ENCODE results near the gene ARHGAP26.

The ARHGAP26 gene

DNA sequence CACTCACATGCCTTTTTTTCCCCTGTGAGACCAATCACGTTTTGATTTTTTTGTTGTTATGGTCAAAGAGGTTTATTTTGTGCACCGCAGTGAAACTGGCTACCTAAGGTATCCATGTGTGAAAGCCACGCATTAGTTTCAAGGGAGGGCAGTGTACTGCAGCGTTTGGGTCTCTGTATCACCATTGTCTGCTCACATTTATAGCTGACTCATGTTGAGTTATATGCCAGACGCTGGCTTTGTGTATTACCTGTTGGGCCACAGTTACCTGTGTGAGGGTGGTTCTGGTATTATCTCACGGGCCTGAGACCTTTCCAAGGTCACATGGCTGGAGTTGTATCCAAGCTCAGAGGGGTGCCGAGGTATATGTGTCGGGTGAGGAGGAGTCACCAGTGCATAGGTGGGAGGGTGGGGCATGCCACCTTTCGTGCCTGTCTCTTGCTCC, 75.8 kb downstream of the ARHGAP26 start:
- DNase-seq (ENCODE audit: extremely low read depth in 1 of 2, low read depth in 1 of 2), result no peak

DNA sequence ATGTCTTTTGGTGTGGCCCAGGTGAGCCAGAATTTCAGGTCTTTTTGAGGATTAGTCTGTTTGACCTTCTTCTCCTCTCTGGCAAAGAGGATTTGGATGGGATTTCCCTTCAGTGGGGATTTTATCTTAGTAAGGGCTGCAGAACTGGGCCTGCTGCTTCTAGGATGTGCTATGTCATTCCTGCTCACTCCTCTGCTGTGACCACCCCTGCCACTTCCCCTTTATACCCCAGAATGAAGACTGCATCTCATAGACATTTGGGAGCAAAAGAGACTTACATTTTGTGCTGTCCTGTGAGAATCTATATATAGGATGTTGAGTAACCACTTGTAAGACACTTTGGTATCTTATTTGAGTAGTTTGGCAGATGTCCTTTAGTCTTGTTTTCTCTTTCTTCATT, 76.2 kb downstream of the ARHGAP26 start:
- DNase-seq (ENCODE audit: extremely low read depth in 1 of 2, low read depth in 1 of 2), result no peak

DNA sequence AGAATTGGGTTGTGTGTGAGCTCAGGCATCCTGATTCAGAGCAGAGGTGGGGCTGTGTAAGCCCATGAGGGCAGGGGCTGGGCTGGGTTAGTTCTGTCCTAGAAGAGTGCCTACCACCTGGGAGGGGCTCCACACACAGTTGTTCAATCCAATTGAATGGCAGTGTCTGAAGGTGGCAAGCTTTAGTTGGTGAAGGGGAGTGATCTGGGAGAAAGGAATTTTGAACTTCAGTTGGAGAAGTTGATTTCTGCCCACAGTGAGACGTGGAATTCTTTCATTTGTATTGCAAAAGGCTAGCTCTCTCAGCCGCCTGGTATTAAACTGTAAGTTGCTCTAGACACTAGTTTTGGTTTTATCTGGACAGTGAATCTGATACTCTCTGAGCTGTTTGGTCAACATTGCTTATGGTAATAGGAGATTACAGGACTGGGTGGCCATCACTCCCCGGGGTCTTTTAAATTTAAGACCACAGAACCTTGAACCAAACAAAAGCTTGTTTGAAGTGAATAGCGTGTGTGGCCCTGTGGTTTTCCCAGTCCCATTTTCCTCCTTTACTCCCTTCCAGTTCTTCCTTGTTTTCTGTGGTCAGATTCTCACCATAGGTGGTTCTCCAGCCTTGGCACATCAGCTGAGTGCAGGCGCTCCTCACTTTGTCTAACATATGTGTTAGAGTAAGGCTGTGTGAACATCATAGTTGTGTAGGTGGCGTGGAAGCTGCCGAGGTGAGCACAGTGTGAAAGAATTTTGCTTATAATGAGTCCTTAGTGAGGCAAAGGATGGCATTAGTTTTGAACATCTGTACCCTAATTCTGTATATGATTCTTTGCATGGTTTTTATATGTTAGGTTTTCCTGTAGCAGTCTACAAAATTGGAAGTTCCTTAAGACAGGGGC, 78.0 kb downstream of the ARHGAP26 start:
- DNase-seq (ENCODE audit: extremely low read depth in 1 of 2, low read depth in 1 of 2), result no peak

DNA sequence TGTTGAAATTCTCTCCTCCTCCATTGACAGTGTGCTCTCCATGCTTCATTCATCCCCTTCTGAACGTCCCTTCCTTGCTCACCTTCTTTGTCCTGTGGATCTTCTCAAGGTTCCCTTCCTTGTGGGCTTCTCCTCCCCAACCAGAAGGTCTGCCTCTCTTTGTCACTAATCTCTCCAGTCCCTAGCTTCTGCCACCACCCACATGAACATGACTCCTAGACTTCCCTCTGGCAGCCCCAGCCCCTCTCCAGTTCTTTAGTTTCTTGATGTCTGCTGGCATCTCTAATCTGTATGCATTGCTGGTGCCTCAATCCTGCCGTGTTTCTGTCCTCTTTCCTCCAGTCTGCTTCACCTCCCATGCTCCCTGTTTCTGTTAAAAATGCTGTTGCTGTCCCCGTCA, 79.3 kb downstream of the ARHGAP26 start:
- no peak for DNase-seq (ENCODE audit: extremely low read depth in 1 of 2, low read depth in 1 of 2)

DNA sequence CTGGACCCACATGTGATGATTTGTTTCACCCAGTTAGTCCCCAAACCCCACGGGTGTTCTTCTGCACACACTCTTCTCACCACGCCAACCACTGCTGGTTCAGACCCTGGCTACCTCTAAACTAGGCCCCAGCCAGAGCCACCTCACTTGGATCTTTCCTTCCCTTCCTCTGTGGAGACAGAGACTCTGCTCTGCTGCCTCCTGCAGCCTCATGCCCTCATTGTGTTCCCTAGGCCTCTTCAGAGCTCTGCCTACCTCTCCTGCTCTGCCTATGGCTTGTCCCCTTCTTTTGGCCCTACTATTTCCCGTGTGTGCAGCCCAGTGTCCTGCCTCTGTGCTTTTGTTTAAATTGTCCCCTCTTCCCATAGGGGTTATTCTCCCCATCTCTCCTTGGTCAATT, 79.7 kb downstream of the ARHGAP26 start:
- no peak for DNase-seq (ENCODE audit: extremely low read depth in 1 of 2, low read depth in 1 of 2)

DNA sequence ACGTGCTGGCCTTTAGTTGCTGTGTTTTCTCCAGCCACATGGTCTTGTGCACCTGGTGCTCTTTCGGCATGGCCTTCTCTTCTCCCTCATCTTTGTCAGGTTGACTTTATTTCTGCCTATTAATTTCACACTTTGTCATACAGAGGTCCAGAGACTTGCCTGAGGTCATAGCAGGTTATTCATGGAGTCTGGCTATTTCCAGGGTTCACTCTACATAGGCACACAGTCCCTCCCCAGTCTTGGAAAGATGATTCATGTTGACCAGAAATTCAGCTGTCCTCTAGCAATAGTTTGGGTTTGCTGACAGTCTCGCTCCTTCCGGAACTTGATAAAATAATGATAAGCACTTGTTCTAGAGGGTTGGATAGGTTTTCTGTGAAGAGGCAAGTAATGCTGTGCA, 81.6 kb downstream of the ARHGAP26 start:
- DNase-seq (ENCODE audit: extremely low read depth in 1 of 2, low read depth in 1 of 2), result no peak

DNA sequence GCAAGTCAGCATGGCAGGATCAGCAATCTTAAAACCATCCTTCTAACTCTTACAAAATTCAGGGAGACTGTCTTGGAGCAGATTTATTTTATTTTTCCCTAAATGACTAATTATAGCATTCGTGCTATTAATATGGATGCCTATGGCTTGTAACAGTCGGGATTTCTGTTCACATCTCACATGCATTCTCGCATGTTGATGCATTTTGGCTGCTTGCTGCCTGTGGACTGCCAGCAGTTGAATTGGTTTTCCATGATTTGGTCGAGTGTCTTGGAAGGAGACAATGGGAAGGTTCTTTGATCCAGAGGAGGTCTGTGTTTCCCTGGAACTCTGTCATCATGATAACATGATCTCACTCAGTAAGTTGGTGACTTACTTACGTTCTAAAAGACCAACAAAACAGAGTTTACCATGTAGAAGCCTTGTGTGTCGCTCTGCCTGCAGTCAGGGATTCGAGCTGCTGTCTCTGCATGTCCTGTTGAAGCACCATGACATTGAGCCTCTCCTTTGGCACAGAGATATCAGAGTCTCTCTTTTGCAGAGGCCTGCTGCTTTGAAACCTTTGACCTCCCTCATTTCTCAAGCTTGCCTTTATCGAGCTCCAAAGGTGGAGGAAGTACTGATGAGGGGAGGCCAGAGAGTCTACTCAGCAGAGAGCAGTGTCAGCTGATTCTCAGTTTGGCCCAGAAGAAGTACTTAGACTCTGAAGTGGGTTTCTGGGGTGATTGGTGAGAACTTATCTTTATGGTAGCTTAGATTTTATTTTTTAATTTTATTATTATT, 82.4 kb downstream of the ARHGAP26 start:
- no peak for DNase-seq (ENCODE audit: extremely low read depth in 1 of 2, low read depth in 1 of 2)

DNA sequence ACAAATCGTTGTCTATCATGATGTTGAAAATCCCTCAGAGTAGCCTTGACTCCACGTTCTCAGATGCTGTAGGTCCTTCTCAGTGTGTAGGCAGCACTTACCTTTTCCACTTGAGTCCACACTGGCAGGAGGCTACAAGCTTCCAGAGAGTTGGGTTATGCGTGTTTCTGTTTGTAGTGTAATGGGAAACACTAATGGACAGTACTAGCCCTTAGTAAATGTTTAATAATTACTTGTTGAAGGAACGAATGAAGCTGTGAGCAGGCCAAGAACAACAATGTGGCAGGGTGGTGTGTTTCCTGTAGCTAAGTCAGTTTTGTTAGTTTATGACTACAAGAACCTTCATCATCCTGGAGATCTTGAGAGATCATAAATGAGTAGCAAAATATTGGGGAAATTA, 83.5 kb downstream of the ARHGAP26 start:
- DNase-seq (ENCODE audit: extremely low read depth in 1 of 2, low read depth in 1 of 2), result no peak

DNA sequence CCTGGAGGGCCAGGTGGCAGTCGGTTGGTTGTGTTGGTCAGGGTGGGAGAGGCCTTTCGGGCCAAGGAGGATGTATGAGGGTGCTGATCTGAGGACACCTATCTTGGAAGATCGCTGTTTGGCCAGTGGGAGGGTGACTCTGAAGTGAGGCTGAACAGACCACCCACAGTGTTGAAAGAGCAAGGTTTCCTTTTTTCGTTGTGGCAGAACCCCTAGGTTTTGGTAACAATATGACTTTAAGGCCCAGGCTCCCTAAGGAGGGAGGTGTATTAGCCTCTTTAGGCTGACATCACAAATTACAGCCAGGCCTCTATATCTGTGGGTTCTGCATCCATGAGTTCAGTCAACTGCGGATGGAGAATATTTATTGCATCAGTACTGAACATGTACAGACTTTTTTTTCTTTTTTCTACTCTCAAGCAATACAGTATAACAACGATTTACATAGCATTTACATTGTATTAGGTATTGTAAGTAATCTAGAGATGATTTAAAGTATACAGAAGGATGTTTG, 86.1 kb downstream of the ARHGAP26 start:
- no peak for DNase-seq (ENCODE audit: extremely low read depth in 1 of 2, low read depth in 1 of 2)

DNA sequence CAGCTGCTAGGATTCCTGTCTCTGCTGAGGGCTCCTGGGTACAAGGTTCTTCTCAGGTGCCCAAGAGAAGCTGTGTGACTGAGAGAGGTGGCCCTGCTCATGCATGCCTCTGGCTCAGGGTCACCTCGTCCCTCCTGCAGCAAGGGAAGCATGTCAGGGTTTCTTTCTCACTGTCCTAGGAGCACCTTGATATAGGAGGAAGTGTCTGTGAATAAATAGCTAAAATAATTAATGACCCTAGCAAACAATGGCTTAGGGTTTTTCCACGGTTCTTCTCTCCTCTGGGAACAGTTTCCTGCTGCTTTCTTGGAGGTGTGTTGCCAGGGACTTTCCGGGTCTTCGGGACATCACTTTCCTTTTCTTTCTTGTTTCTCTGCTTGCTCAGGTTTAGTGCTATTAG, 87.2 kb downstream of the ARHGAP26 start:
- no peak for DNase-seq (ENCODE audit: extremely low read depth in 1 of 2, low read depth in 1 of 2)

DNA sequence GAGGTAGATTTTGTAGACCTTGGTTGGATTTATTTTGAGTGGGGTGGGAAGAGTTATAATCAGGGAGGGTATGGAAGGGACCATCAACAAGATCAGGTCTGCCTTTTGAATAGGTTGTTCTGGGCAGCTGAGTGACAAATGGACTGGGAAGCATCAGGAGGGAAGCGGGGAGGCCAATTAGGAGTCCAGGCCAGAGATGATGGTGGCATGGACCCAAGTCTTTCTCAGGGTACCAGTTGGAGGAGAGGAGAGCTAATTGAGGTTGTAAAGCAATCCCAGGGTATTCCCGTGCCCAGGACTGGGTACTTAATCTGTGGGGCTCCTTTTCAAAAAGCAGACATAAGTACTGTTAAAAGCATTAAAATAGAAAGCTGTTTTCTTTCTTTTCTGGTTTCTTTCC, 88.9 kb downstream of the ARHGAP26 start:
- no peak for DNase-seq (ENCODE audit: extremely low read depth in 1 of 2, low read depth in 1 of 2)

DNA sequence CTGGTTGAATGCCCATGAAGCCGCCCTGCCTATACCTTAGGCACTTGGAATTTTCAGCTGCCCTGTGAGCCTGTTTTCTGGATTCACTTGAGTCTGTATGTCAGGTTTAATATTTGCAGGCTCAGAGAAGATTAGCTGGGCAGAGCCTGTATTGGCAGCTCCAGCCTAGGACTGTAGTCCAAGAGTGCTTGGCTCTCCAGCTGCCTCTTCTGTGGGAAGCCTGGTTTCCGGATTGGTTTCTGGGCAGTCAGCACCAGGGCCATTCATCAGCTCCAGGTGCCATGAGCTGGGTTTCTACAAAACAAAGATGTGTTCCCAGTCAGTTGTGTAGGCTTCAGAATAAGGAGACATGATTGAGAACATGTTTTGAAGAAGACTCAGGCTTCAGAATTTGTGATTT, 90.1 kb downstream of the ARHGAP26 start:
- no peak for DNase-seq (ENCODE audit: extremely low read depth in 1 of 2, low read depth in 1 of 2)

DNA sequence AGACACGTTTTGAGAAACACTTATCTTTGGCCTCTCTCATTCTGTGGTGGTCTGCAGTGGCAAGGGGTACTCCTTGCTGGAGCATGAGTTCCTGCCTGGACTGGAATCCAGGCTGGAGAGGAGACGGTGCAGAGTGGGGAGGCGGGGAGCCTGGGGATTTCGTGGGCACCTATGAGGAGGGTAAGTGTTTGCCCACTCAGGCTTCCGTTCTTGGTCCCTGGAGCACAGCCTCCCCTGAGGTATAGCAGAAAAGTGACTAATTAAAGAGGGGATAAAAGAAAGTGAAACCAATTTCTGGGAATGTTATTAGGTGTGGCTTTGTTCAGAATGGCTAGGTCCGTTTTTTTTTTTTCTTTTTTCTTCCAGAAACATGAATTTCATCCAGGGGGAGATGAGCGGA, 90.8 kb downstream of the ARHGAP26 start:
- DNase-seq (ENCODE audit: extremely low read depth in 1 of 2, low read depth in 1 of 2), result no peak

DNA sequence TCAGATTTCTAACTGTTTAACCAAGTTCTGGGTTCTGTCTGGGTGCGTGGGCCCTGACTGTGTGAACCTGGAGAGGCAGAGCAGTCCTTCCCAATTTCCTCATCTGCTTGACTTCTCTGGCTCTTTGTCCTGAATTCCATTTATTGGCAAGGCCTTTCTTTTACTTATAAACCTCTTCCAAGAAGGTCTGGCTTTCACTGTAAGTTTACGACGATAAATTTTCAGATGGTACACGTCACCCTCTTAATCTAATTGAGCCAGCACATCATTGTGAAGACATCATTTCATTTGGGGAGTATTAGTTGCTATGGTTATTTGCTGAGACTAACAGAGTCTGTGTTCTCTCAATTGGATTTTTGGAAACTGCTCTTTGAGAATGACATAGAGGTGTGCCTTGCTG, 92.4 kb downstream of the ARHGAP26 start:
- DNase-seq (ENCODE audit: extremely low read depth in 1 of 2, low read depth in 1 of 2), result no peak

DNA sequence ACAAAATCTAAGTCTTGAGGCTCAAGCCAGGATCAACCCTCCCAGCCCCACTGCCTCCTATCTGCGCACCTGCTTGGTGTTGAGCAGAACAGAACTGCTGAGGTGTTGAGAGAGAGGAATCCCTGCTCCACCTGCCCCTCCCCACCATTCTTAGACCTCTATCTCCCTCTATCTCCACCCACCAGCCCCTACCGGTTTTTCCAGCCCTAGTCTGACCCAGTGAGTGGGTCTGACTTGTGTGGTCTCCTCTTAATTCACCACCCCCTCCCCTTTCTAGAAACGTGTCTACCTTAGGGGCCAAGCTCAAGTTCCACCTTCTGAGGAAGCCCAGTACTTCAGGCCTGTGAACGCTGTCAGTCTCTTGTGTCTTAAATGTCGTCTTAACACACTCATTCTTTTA, 93.7 kb downstream of the ARHGAP26 start:
- DNase-seq (ENCODE audit: extremely low read depth in 1 of 2, low read depth in 1 of 2), result no peak

DNA sequence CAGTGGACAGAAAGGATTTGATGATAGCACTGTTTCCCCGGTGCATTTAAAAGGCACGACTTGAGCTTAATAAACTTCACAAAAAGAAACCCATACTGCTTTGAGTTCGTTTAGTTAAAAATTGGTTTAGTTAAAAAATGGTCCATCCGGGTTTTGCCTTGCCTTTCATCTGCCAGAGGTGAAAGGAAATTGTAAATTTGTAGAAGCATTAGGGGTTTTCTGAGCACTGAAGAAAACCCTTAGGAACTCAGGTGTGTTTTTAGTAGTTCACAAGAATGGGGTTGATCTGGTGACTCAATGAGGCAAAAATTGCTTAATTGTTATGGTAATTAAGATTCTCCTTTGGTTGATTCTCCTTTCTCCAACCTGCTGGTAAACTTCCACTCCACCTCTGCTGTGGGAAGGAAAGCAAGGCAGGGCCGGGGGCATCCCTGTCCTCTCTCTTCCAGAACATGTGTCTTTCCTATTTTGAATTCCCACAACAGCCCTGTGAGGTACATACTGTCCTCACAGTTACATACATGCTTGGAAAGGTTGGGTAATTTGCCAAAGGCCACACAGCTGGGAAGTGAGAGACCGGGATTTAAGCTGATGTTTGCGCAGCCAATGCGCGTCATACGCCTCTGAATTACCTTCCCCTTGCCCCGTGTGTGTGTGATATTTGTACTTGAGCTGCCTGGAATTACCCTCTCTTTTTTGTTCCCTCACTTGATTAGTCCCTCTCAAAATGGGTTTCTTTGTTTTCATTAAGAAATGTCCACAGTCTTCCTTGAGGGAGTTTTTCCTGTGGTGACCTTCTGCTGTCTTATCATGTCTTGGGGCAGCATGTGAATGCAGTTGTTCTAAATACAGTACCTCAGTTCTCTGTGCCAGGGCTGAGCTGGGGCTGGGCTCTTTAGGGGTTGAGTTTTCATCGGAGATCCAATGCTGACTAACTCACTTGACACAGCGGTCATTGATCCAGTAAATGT, 94.4 kb downstream of the ARHGAP26 start:
- no peak for DNase-seq (ENCODE audit: extremely low read depth in 1 of 2, low read depth in 1 of 2)

DNA sequence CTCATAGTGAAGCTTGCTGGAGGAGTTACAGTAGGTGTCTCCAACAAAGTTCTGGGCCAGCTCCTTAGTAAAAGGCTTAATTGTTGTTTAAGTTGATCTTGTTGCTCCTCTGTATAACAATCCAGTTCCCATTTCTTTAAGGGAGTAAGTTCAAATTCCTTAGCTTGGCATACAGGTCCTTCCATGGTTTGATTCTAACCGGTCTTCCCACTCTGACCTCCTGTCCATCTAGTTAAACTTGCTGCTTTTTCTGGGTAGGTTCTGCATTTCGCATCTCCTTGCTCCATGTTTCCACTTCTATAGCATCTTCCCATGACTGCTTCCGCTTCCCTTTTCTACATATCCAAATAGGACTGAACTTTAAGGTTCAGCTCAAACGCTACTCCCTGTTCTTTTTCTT, 95.5 kb downstream of the ARHGAP26 start:
- no peak for DNase-seq (ENCODE audit: extremely low read depth in 1 of 2, low read depth in 1 of 2)

DNA sequence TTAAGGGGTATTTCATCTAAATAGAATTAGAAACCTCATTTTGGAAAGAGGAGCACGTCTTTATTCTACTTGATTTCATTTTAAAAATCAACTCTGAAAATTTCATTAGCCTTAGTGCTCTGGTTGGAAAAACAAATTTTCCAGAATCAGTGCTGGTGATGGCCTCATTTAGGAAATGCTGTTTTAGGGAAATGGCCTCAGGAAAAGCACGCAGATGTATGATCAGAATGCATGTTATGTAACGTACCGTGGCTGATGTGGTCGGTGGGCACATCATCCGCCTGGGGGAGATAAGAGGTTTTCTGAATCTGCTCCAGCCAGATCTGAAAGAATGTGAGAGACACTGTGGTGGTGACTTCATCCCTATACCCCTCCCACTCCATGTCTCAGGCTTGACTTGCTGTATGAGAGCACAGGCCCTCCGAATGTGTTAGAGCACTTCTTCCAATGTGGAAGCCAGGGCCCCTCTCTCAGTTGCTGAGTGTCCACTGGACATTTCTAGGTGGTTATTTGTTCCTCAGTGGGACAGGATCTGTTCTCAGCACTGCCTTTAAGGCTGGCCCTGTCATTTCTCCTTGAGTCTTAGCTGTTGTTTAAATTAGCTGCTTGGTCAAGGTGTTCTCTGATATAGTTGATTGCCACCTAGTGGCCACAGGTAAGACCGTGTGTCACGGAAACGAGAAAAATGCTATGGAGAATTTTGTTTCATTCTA, 96.5 kb downstream of the ARHGAP26 start:
- peak in 1 of 2 donors; percentile 32 for DNase-seq (ENCODE audit: extremely low read depth in 1 of 2, low read depth in 1 of 2)

DNA sequence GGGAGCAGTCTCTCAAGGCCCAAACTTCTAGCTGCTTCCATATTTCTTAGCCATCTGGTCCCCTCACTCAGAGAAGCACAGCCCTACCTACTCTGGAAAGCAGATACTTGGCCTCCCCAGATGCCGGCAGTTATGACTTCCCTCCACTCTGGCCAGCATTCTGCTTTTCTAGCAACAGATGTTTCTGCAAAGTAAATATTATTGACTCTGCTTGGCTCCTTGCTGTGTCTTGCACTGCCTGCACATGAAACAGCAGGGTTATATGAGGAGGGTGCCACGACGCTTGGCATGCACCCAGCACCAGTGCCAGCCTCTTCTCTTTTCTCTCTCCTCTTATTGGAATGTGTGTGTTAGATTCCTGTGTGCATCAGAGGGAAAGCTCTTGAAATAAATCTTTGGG, 99.7 kb downstream of the ARHGAP26 start:
- no peak for DNase-seq (ENCODE audit: extremely low read depth in 1 of 2, low read depth in 1 of 2)
